Neural cell (in vitro differentiated cells): ENCODE data around the gene C1orf21. TPM values are rescaled to one million over a fixed set of nuclear protein-coding genes. Genes with fewer than 3 reads are reported as not detected.

Source experiments
- H2AFZ ChIP-seq: fragments of 200-600, 300-800 bp; sonication (generic), shearing (Covaris generic); 2 replicates; pipeline ENCODE4 v1.6.0; 2014; ENCODE audit warnings: low read depth, mild to moderate bottlenecking, antibody characterized with exemption, low read length, moderate library complexity
- H3F3A ChIP-seq: fragments of 200-600 bp; shearing (Covaris generic); 2 replicates; pipeline ENCODE4 v1.6.1; 2016; ENCODE audit warnings: mild to moderate bottlenecking, moderate library complexity, mixed read lengths, antibody characterized with exemption, low read length; ENCODE audit not compliant: insufficient read depth, poor library complexity, severe bottlenecking
- H3K27ac ChIP-seq: fragments of 200-600, 300-800 bp; sonication (generic), shearing (Covaris generic); 2 replicates; pipeline ENCODE4 v1.5.1; 2014; ENCODE audit warnings: mild to moderate bottlenecking, low read length, moderate library complexity
- H3K27me3 ChIP-seq: fragments of 300-800, 200-600 bp; sonication (generic), shearing (Covaris generic); 2 replicates; pipeline ENCODE4 v1.6.0; 2014; ENCODE audit warnings: mild to moderate bottlenecking, low read depth, low read length, moderate library complexity; ENCODE audit not compliant: insufficient read depth
- H3K36me3 ChIP-seq: fragments of 300-800, 200-600 bp; sonication (generic), shearing (Covaris generic); 2 replicates; pipeline ENCODE4 v1.5.1; 2014; ENCODE audit warnings: mild to moderate bottlenecking, antibody characterized with exemption, low read length, moderate library complexity; ENCODE audit not compliant: insufficient read depth
- H3K4me2 ChIP-seq: fragments of 300-800, 200-600 bp; sonication (generic), shearing (Covaris generic); 2 replicates; pipeline ENCODE4 v1.6.0; 2014; ENCODE audit warnings: mild to moderate bottlenecking, low read length
- H3K4me3 ChIP-seq: fragments of 300-800, 200-600 bp; sonication (generic), shearing (Covaris generic); 2 replicates; pipeline ENCODE4 v1.5.1; 2014; ENCODE audit warnings: mild to moderate bottlenecking, low read length, moderate library complexity
- H3K79me2 ChIP-seq: fragments of 200-600 bp; shearing (Covaris generic); replicated peaks from 2 replicates; pipeline ENCODE4 v1.6.0; 2014; ENCODE audit warnings: mild to moderate bottlenecking, low read length, moderate library complexity; ENCODE audit not compliant: insufficient read depth
- H3K9ac ChIP-seq: fragments of 300-800, 200-600 bp; sonication (generic), shearing (Covaris generic); 2 replicates; pipeline ENCODE4 v1.6.1; 2016; ENCODE audit warnings: mild to moderate bottlenecking, low read length, mixed read lengths
- H3K9me2 ChIP-seq: fragments of 200-600 bp; shearing (Covaris generic); 2 replicates; pipeline ENCODE4 v1.6.1; 2016; ENCODE audit warnings: mild to moderate bottlenecking, low read length, mixed read lengths; ENCODE audit not compliant: insufficient read depth
- H3K9me3 ChIP-seq: fragments of 200-600, 300-800 bp; sonication (generic), shearing (Covaris generic); 2 replicates; pipeline ENCODE4 v1.6.1; 2016; ENCODE audit warnings: mild to moderate bottlenecking, mixed run types, low read length, moderate library complexity, mixed read lengths
- H4K20me1 ChIP-seq: fragments of 200-600 bp; shearing (Covaris generic); 2 replicates; pipeline ENCODE4 v1.6.1; 2016; ENCODE audit warnings: mild to moderate bottlenecking, mixed run types; ENCODE audit not compliant: insufficient read depth
- CTCF ChIP-seq: fragments of 450-650 bp; IDR thresholded peaks from 2 replicates; pipeline ENCODE4 v1.5.1; 2014; ENCODE audit warnings: antibody characterized with exemption, mild to moderate bottlenecking, moderate library complexity; ENCODE audit not compliant: poor library complexity, severe bottlenecking
- EP300 ChIP-seq: fragments of 450-650 bp; conservative IDR thresholded peaks from 2 replicates; pipeline ENCODE4 v1.6.1; 2014; ENCODE audit warnings: antibody characterized with exemption, mild to moderate bottlenecking, moderate library complexity; ENCODE audit not compliant: poor library complexity, severe bottlenecking
- EZH2 ChIP-seq: fragments of 200-600, 300-800 bp; shearing (Covaris generic), sonication (generic); IDR thresholded peaks from 2 replicates; pipeline ENCODE4 v1.6.1; 2014; ENCODE audit warnings: antibody characterized with exemption, low read length, borderline replicate concordance, mild to moderate bottlenecking; ENCODE audit not compliant: insufficient read depth, poor library complexity, severe bottlenecking
- MXI1 ChIP-seq: fragments of 450-650 bp; conservative IDR thresholded peaks from 2 replicates; pipeline ENCODE4 v1.6.1; 2014; ENCODE audit warnings: antibody characterized with exemption, mild to moderate bottlenecking; ENCODE audit not compliant: poor library complexity, severe bottlenecking
- POLR2AphosphoS5 ChIP-seq: IDR thresholded peaks from 2 replicates; pipeline ENCODE4 v1.6.1; 2012
- RAD21 ChIP-seq: fragments of 450-650 bp; conservative IDR thresholded peaks from 2 replicates; pipeline ENCODE4 v1.6.1; 2014; ENCODE audit warnings: antibody characterized with exemption, mild to moderate bottlenecking, moderate library complexity
- REST ChIP-seq: IDR thresholded peaks from 2 replicates; pipeline ENCODE4 v1.6.1; 2012; ENCODE audit warnings: borderline replicate concordance
- SMC3 ChIP-seq: fragments of 450-650 bp; conservative IDR thresholded peaks from 2 replicates; pipeline ENCODE4 v1.6.1; 2014; ENCODE audit warnings: antibody characterized with exemption, mild to moderate bottlenecking, moderate library complexity; ENCODE audit not compliant: poor library complexity
- TAF1 ChIP-seq: IDR thresholded peaks from 2 replicates; pipeline ENCODE4 v1.6.1; 2012; ENCODE audit warnings: low read depth
- polyA plus RNA-seq: library from polyadenylated mRNA; depleted of rRNA; stranded (reverse); fragments of >200 nt; gene quantifications from 2 replicates; pipeline ENCODE4 v1.2.3, GENCODE V29; 2014

The C1orf21 gene
- polyA plus RNA-seq, 1 donor from 2014 or later = 21.1 TPM

DNA sequence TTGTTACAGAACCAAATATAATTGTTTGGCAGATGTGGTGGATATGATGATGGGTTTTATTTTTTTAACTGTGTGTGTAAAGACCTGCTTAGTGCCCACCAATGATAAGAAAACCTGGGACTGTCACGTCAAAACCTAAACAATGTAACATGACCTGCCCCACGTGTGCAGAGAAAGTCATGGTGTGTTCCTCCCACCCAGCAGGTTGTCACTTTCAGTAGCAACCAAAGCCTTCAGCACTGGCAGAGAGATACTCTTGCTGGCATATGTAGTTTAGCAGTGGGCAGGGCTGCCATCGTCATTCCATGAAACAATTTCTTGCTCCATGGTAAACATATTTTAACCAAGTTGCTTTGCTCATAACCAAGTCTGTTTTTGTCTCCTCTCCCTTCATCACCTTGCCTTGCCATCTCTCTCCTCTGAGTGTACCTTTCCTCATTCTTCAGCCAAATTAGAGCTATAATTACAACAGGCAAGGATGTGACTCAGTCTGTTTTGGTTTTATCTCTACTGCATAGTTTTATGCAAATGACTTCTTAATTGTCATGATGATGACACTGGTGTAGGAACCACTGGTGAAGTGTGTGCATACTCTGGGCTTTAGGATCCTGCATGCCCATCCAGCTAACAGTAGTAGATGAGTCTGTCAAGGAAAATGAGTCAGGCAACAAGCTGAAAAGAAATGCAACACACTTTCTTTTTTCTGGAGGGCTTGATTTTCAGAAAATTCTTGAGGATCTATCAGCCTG lies 217.5 kb downstream of the C1orf21 start:
- H3K9me3 ChIP-seq = no peaks in the 10 kb centered on the region
- H3K4me2 ChIP-seq = no peak overlapping the region
- H3K9me2 ChIP-seq = no peaks in the 10 kb centered on the region
- TF ChIP-seq SMC3 = no peak
- no peak for TF ChIP-seq POLR2AphosphoS5
- no peak for TF ChIP-seq RAD21
- no peak for TF ChIP-seq EP300
- no peak for TF ChIP-seq CTCF
- TF ChIP-seq TAF1 = no peak
- no peak for TF ChIP-seq REST
- no peak for TF ChIP-seq MXI1
- no peak for TF ChIP-seq EZH2
- H2AFZ ChIP-seq = no peak overlapping the region
- no peaks in the 10 kb centered on the region for H3K36me3 ChIP-seq
- no peaks in the 10 kb centered on the region for H3K27me3 ChIP-seq
- no peak overlapping the region for H3K4me3 ChIP-seq
- H3F3A ChIP-seq = no peaks in the 10 kb centered on the region
- no peaks in the 10 kb centered on the region for H4K20me1 ChIP-seq
- no peak overlapping the region for H3K27ac ChIP-seq
- H3K79me2 ChIP-seq = no peaks in the 10 kb centered on the region
- H3K9ac ChIP-seq = no peak overlapping the region

GRCh38 chr1:184605941-184606340 lies 219.1 kb downstream of the C1orf21 start:
- Histone ChIP-seq H4K20me1 (no peaks in the 10 kb centered on the region), H2AFZ (no peak overlapping the region), H3K9me2 (no peaks in the 10 kb centered on the region), H3K79me2 (no peaks in the 10 kb centered on the region), H3F3A (no peaks in the 10 kb centered on the region), H3K27me3 (no peaks in the 10 kb centered on the region), H3K9me3 (no peaks in the 10 kb centered on the region), H3K36me3 (no peaks in the 10 kb centered on the region), H3K9ac (no peak overlapping the region), H3K4me2 (no peak overlapping the region), H3K4me3 (no peak overlapping the region), H3K27ac (no peak overlapping the region)
- TF ChIP-seq POLR2AphosphoS5 = no peak
- no peak for TF ChIP-seq EP300
- TF ChIP-seq SMC3 = no peak
- TF ChIP-seq TAF1 = no peak
- TF ChIP-seq CTCF = no peak
- no peak for TF ChIP-seq MXI1
- no peak for TF ChIP-seq EZH2
- TF ChIP-seq REST = no peak
- TF ChIP-seq RAD21 = no peak
